Stimulated activated CD4-positive, alpha-beta T cell treated with anti-CD3 and anti-CD28 coated beads, Interleukin-2, amount 100 ng/mL, for 4 hours (primary cell): Measurements from ENCODE around the gene PFKFB3.

Experiments used
- DNase-seq: peaks from one replicate; pipeline ENCODE4 v3.0.0-alpha.2; 2020; ENCODE audit warnings: low read depth

Gene PFKFB3

GRCh38 chr10:6220418-6221191 is 17.9 kb downstream of the PFKFB3 start:
- no peak for DNase-seq

DNA sequence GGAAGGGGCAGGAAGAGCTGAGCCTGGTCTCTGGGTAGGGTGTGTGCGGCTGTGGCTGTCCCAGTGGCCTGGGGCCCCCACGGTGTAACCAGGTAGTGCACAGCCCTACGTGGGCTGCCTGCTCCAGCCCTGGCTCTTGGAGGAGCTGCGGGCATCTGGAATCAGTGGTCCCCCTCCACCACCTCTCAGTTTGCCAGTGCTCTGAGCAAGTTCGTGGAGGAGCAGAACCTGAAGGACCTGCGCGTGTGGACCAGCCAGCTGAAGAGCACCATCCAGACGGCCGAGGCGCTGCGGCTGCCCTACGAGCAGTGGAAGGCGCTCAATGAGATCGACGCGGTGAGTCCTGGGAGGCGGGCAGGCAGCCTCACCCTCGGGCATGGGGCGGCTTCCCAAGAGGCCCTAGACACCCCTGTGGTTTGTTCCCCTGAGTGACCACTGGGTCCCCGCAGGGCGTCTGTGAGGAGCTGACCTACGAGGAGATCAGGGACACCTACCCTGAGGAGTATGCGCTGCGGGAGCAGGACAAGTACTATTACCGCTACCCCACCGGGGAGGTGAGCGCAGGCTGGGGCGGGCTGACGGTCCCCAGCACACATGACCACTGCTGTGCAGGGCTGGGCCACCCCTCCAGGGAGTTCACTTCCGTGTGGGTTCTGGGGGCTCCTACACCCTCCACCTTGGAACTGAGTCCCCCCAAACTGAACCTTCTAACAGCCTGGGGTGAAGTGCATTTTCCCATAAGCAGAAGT is 18.6 kb downstream of the PFKFB3 start:
- no peak for DNase-seq

DNA sequence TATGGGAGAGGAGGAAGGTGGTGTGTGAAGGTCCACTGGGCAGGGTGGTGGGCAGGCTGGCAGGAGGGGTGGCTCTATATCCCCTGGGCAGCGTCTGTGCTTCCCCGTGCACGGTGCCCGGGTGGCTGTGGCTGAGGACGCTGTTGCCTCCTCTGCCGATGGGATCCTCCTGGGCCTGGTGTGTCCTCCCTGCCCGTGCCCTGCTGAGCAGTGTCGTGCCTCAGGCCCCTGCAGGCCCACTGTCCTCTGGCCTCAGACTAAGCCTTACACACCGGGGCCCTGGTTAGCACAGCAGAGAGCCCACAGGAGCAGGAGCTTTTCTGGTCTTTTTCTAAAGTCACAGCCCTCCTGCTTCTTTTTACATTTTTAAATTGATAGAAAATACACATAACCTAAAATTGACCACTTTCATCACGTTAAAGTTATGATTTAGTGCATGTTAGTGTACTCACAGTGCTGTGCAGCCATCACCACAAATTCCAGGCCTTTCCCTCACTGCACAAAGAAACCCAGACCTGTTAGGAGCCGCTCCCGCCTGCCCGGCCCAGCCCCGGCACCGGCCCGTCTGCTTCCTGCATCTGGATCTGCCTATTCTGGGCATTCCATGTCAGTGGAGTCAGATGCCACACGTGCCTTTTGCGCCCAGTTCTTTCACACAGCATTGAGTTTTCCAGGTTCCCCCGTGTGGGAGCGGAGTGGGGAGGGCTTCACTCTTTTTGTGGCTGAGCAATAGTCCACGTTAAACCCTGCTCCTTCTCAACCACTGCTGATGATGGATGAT is 19.4 kb downstream of the PFKFB3 start:
- no peak for DNase-seq

- no peak for DNase-seq
These were observed 20.0 kb downstream of the PFKFB3 start for GRCh38 chr10:6222755-6223154.

DNA sequence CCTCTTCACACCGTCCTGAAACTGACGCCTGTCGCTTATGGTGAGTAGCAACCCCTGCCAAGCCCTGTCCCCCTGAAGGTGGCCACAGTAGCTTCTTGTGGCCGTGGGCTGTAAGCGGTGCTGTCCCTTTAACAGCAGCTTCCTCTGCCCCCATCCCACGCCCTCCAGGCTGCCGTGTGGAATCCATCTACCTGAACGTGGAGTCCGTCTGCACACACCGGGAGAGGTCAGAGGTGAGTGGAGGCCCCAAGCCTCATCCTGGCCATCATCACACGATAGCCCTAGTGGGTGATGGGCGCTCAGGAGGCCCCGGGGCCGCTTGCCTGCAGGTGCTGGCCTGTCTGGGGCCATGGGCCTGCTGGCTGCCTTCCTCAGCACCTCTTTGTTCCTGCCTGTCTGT is 21.2 kb downstream of the PFKFB3 start:
- no peak for DNase-seq

DNA sequence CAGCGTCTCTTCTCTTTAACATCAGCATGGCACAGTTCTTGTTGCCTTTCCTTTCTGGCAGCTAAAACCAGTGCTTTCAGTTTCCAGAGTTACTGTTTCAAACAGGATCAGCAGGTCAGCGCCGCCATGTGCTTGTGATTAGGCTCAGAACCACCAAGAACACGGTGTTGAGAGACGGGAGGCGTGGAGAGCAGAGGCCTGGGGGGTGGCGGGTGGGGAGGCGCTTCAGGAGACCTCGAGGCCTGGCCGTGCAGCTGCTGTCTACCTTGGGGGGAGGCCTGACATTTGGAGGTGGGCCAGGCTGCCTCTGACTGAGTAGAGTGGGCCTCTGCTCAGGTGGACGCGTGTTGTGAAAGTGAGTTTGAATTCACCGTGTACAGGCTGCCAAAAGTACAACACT is 22.0 kb downstream of the PFKFB3 start:
- no peak for DNase-seq

GRCh38 chr10:6225263-6225814 is 22.6 kb downstream of the PFKFB3 start:
- DNase-seq, result no peak

GRCh38 chr10:6226216-6226615 is 23.5 kb downstream of the PFKFB3 start:
- no peak for DNase-seq

DNA sequence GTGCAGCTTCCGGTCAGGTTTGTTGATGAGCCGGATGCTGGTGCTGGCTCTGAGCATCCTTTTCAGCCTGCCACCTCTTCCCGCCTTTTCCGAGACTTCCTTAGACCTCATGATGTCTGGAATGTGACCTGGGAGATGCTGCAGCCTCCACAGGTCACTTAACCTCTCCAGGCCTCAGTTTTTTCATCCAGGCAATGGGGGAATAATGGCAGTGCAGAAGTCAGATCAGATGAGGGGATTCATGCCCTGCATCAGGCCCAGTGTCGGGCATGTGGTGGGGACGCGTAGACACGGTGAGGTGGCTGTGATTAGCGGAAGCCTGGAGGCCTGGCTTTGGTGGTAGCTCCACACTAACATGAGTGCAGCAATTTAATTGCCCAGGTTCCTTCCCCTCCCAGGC is 24.6 kb downstream of the PFKFB3 start:
- no peak for DNase-seq

DNA sequence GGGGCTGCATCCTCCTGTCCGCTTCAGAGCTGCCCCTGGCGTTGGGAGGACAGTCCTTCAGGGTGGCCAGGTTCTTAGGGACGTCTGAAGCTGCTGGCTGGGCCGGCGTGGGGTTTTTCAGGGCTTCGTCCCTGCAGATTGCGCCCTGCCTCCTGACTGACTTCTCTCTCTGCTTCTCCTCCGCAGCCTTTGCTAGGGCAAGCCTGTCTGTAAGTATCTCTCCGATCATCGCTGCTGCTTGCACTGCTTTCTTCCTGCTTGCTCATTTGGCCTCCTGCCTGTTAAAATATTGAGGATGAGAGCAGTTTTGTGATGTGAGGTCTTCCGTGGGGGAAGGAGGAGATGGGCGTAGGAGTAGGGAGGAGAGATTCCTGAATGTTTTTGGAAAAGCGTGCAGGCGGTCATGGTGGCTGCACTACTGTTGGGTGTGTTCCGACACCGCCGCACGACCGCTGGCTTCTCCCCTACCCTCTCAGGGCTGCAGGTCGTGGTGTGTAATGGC is 25.3 kb downstream of the PFKFB3 start:
- DNase-seq, result no peak

DNA sequence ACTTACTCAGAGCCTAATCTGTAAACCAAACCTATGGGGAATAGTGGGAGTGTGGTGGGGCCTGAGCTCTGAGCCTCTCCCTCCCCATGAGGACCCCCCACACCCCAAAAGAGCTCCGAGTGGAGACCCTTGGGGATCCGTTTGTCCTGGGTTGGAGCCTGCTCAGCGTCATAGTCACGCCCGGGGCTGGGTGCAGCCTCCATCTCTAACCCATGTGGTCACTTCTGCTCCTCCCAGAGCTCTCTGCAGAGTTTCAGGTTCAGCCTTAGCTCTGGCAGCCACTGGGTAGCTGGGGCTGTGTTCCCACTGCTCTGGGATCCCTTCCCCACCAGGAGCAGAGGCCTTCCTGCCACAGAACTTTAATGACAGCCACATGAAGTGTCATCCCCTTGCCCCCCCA is 25.9 kb downstream of the PFKFB3 start:
- no peak for DNase-seq

- DNase-seq, result no peak
These were observed 26.6 kb downstream of the PFKFB3 start for GRCh38 chr10:6229290-6229689.

GRCh38 chr10:6229746-6230145 is 27.0 kb downstream of the PFKFB3 start:
- DNase-seq, result no peak

- no peak for DNase-seq
These were observed 27.6 kb downstream of the PFKFB3 start for GRCh38 chr10:6230315-6230714.

DNA sequence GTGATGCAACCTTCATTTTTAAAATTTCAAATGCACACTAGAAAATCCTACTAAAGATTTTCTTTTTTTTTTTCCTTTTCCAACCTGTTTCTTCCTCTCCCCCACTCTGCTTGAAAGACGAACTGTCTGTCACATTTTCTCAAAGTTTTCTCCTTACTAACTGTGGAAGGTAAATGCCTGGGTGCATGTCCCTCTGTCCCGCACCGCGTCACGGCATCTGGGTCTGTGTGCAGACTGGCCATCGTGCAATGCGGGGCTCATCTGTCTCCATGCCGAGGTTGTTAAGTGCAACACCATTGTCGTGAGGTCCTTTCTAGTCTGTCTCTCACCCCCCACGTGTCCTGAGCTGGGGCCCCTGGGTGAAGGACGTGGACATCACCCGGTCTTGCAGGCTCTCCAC is 28.4 kb downstream of the PFKFB3 start:
- DNase-seq, result no peak

GRCh38 chr10:6231730-6232129 is 29.0 kb downstream of the PFKFB3 start:
- DNase-seq, result no peak

GRCh38 chr10:6232225-6232807 is 29.6 kb downstream of the PFKFB3 start:
- no peak for DNase-seq

GRCh38 chr10:6232846-6233724 is 30.4 kb downstream of the PFKFB3 start:
- DNase-seq, result no peak

DNA sequence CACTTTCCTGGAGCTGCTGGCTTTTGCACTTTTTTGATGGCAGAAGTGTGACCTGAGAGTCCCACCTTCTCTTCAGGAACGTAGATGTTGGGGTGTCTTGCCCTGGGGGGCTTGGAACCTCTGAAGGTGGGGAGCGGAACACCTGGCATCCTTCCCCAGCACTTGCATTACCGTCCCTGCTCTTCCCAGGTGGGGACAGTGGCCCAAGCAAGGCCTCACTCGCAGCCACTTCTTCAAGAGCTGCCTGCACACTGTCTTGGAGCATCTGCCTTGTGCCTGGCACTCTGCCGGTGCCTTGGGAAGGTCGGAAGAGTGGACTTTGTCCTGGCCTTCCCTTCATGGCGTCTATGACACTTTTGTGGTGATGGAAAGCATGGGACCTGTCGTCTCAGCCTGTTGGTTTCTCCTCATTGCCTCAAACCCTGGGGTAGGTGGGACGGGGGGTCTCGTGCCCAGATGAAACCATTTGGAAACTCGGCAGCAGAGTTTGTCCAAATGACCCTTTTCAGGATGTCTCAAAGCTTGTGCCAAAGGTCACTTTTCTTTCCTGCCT is 31.1 kb downstream of the PFKFB3 start:
- DNase-seq, result no peak

DNA sequence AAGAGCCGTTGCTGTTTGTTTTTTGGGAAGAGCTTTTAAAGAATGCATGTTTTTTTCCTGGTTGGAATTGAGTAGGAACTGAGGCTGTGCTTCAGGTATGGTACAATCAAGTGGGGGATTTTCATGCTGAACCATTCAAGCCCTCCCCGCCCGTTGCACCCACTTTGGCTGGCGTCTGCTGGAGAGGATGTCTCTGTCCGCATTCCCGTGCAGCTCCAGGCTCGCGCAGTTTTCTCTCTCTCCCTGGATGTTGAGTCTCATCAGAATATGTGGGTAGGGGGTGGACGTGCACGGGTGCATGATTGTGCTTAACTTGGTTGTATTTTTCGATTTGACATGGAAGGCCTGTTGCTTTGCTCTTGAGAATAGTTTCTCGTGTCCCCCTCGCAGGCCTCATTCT is 31.6 kb downstream of the PFKFB3 start:
- no peak for DNase-seq
